Gastrocnemius medialis (tissue), 4 donors: ENCODE data around the gene B3GLCT.

Source experiments
- POLR2A ChIP-seq, 2 donors: fragments of 450-650 bp; IDR thresholded peaks; one replicate each; pipeline ENCODE4 v1.6.1; 2017; ENCODE audit warnings: antibody characterized with exemption in 2 of 2, mild to moderate bottlenecking in 2 of 2, moderate library complexity in 2 of 2
- TF ChIP-seq, protein P1 (sequence below), 5 experiments: fragments of 450-650 bp in 3 of 5; fragments of 200-600 bp in 2 of 5; sonication (generic) in 2 of 5; IDR thresholded peaks in 4 of 5; conservative IDR thresholded peaks in 1 of 5; 1 replicate in 4 of 5; 2 replicates in 1 of 5; pipeline ENCODE4 v1.5.1; 2016 to 2019; ENCODE audit warnings: antibody characterized with exemption in 5 of 5, mild to moderate bottlenecking in 3 of 5, moderate library complexity in 3 of 5

DNA sequence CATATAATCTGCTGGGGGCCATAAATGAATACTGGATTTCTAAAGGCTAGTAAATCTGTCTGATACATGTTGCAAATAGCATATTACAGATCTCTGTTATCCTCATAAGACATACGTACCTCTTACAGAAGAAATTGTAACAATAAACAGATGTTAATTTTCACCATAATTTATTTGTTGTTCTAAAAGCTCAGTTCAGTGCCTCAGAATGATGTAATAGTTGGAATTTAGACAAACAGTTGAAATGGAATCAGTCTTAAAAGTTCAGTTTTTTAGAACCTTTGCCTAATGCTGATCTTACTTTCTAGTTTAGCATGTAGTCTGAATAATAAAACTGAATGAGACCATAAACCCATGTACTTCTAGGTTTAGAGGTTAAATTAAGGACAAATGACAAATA is 43.1 kb downstream of the B3GLCT start:
- TF ChIP-seq, protein P1, sequence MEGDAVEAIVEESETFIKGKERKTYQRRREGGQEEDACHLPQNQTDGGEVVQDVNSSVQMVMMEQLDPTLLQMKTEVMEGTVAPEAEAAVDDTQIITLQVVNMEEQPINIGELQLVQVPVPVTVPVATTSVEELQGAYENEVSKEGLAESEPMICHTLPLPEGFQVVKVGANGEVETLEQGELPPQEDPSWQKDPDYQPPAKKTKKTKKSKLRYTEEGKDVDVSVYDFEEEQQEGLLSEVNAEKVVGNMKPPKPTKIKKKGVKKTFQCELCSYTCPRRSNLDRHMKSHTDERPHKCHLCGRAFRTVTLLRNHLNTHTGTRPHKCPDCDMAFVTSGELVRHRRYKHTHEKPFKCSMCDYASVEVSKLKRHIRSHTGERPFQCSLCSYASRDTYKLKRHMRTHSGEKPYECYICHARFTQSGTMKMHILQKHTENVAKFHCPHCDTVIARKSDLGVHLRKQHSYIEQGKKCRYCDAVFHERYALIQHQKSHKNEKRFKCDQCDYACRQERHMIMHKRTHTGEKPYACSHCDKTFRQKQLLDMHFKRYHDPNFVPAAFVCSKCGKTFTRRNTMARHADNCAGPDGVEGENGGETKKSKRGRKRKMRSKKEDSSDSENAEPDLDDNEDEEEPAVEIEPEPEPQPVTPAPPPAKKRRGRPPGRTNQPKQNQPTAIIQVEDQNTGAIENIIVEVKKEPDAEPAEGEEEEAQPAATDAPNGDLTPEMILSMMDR (IDR thresholded peaks at IDR 0.05 in 4 of 5, conservative IDR thresholded peaks at IDR 0.05 in 1 of 5): no peak
- no peak for TF ChIP-seq POLR2A (IDR thresholded peaks at IDR 0.05)
